ENCODE data around the gene LY6G6C. TPM values are rescaled to one million over a fixed set of nuclear protein-coding genes. Genes with fewer than 3 reads are reported as not detected.

LY6G6C gene
- total RNA-seq, 2 experiments from 2014 or later = not detected

- H3K27me3 ChIP-seq (ENCODE audit: control insufficient read depth in 1 of 2, insufficient read depth in 2 of 2, low read length in 2 of 2) = no peaks in the 10 kb centered on the region
- H3K4me3 ChIP-seq (ENCODE audit: low read length) = no peak overlapping the region
- no peak for TF ChIP-seq CTCF (IDR thresholded peaks at IDR 0.05)
- intact Hi-C loops (cut with DNase I, micrococcal nuclease) = no loop called here
- H3K27ac Mint-ChIP-seq = no peak overlapping the region
- H3K4me3 Mint-ChIP-seq = no peak overlapping the region
- H3K4me1 Mint-ChIP-seq (ENCODE audit: low read depth) = peaks cover 3% of the 10 kb centered on the region
- H3K27me3 Mint-ChIP-seq = no peaks in the 10 kb centered on the region
- peaks cover 5% of the 10 kb centered on the region for H3K4me1 ChIP-seq (ENCODE audit: insufficient read depth, low read length)
- no peak overlapping the region for H3K27ac ChIP-seq (ENCODE audit: low read depth in 1 of 2, low read length in 2 of 2)
- ATAC-seq (ENCODE audit: poor library complexity) = no peak
- CTCF ChIA-PET = no interaction called here
- DNase-seq = no peak
- no peaks in the 10 kb centered on the region for H3K9me3 ChIP-seq (ENCODE audit: control insufficient read depth in 1 of 2, insufficient read depth in 1 of 2, low read length in 2 of 2)
- peaks cover 52% of the 10 kb centered on the region for H3K36me3 ChIP-seq (ENCODE audit: insufficient read depth, low read length)
- H3K36me3 Mint-ChIP-seq (ENCODE audit: low read depth) = peaks cover 56% of the 10 kb centered on the region
- H3K9me3 Mint-ChIP-seq = no peaks in the 10 kb centered on the region
- POLR2A ChIA-PET = no interaction called here
Measured at GRCh38 chr6:31686483-31686882, 35.1 kb downstream of the LY6G6C start.

- peak overlapping the region; percentile 30 for H3K4me3 Mint-ChIP-seq
- H3K4me1 Mint-ChIP-seq (ENCODE audit: low read depth) = peaks cover 19% of the 10 kb centered on the region
- H3K27me3 Mint-ChIP-seq = no peaks in the 10 kb centered on the region
- H3K9me3 ChIP-seq (ENCODE audit: control insufficient read depth in 1 of 2, insufficient read depth in 1 of 2, low read length in 2 of 2) = no peaks in the 10 kb centered on the region
- ChIA-PET CTCF (no interaction called here), POLR2A (no interaction called here)
- no peak for TF ChIP-seq CTCF (IDR thresholded peaks at IDR 0.05)
- peaks cover 28% of the 10 kb centered on the region for H3K36me3 Mint-ChIP-seq (ENCODE audit: low read depth)
- no peaks in the 10 kb centered on the region for H3K27me3 ChIP-seq (ENCODE audit: control insufficient read depth in 1 of 2, insufficient read depth in 2 of 2, low read length in 2 of 2)
- H3K27ac ChIP-seq (ENCODE audit: low read depth in 1 of 2, low read length in 2 of 2) = no peak overlapping the region
- intact Hi-C loops (cut with DNase I, micrococcal nuclease) = loop anchor here in 1 of 2 experiments (5.0 kb wide), 1 partner anchor 269 kb away; no protein-coding TSS in a partner anchor
- H3K27ac Mint-ChIP-seq = peak overlapping the region; percentile 18
- H3K4me3 ChIP-seq (ENCODE audit: low read length) = no peak overlapping the region
- ATAC-seq (ENCODE audit: poor library complexity) (no peak), DNase-seq (no peak)
- H3K36me3 ChIP-seq (ENCODE audit: insufficient read depth, low read length) = peaks cover 23% of the 10 kb centered on the region
- no peaks in the 10 kb centered on the region for H3K9me3 Mint-ChIP-seq
- H3K4me1 ChIP-seq (ENCODE audit: insufficient read depth, low read length) = peaks cover 21% of the 10 kb centered on the region
Measured at GRCh38 chr6:31683591-31683990, 38.0 kb downstream of the LY6G6C start.

- intact Hi-C loops (cut with DNase I, micrococcal nuclease) = loop anchor here in 1 of 2 experiments (2.0 to 5.0 kb wide), 3 partner anchors 48 to 271 kb away; partner anchors contain the start of gene DDAH2
- ATAC-seq (ENCODE audit: poor library complexity) = peak; percentile 71
- H3K4me1 Mint-ChIP-seq (ENCODE audit: low read depth) = peaks cover 19% of the 10 kb centered on the region
- Histone ChIP-seq H3K36me3 (ENCODE audit: insufficient read depth, low read length) (no peaks in the 10 kb centered on the region), H3K9me3 (ENCODE audit: control insufficient read depth in 1 of 2, insufficient read depth in 1 of 2, low read length in 2 of 2) (no peaks in the 10 kb centered on the region), H3K27me3 (ENCODE audit: control insufficient read depth in 1 of 2, insufficient read depth in 2 of 2, low read length in 2 of 2) (no peaks in the 10 kb centered on the region), H3K4me3 (ENCODE audit: low read length) (peak overlapping the region; percentile 79), H3K4me1 (ENCODE audit: insufficient read depth, low read length) (peaks cover 21% of the 10 kb centered on the region), H3K27ac (ENCODE audit: low read depth in 1 of 2, low read length in 2 of 2) (peak overlapping the region in 1 of 2 donors; percentile 44)
- no peak for TF ChIP-seq CTCF (IDR thresholded peaks at IDR 0.05)
- ChIA-PET POLR2A (interaction anchor here (0.6 to 1.9 kb wide), 8 partner anchors 14 to 515 kb away, joined by 3 to 12 read pairs (median 4); partner anchors contain the start of genes ABHD16A, EHMT2, GPANK1 and HSPA1B), CTCF (interaction anchor here (0.7 to 1.4 kb wide), 6 partner anchors 14 to 149 kb away, joined by 3 to 10 read pairs (median 4); partner anchors contain the start of gene ABHD16A)
- peaks cover 12% of the 10 kb centered on the region for H3K36me3 Mint-ChIP-seq (ENCODE audit: low read depth)
- H3K27ac Mint-ChIP-seq = peak overlapping the region; percentile 35
- no peaks in the 10 kb centered on the region for H3K27me3 Mint-ChIP-seq
- DNase-seq = peak in 8 of 14 experiments; percentile 23 to 72 (median 47)
- H3K4me3 Mint-ChIP-seq = peak overlapping the region; percentile 87
- no peaks in the 10 kb centered on the region for H3K9me3 Mint-ChIP-seq
Measured at GRCh38 chr6:31681135-31681671, 40.3 kb downstream of the LY6G6C start.

All from CD4-positive, alpha-beta T cell (primary cell).